Measurements from ENCODE around the gene MRPL21. TPM values are rescaled to one million over a fixed set of nuclear protein-coding genes. Genes with fewer than 3 reads are reported as not detected.

The MRPL21 gene
- total RNA-seq (2014; rRNA removed; shearing (Covaris generic)): 46.6 and 62.4 TPM in 2 replicates
- polyA plus RNA-seq (2016; fragmentation: Nextera tagmentation; extraction: Ambion mirVana): 232 and 238 TPM in 2 replicates
- long read RNA-seq, transcript MRPL21-202 (7 exons, 662 nt): minor isoform, 8 of 88 reads
- long read RNA-seq, transcript MRPL21-201 (7 exons, 683 nt): major isoform, 67 of 88 reads
- long read RNA-seq, partial matches to known transcripts: 7 of 88 reads
- long read RNA-seq, other reads (novel, unspliced or antisense): 3 of 88 reads

GRCh38 chr11:68903288-68904247, at the start of gene MRPL21, which contains the start of gene IGHMBP2:
TSS of gene MRPL21 (minus strand) at chr11:68903832. CDS start at chr11:68903810, 22 bp downstream.
TSS of gene IGHMBP2 (plus strand) at chr11:68903891. CDS start at chr11:68903953, 62 bp downstream.
- peak within 1 kb of the TSS; percentile 100 for H3K4me3 ChIP-seq
- peaks cover 14% of the 10 kb centered on the region for H3K36me3 ChIP-seq (ENCODE audit: insufficient read depth)
- no peaks in the 10 kb centered on the region for H3K27me3 ChIP-seq (ENCODE audit: insufficient read depth)
- 0 out of 2 replicates have a peak, but pooled peaks cover 3% of the 10 kb centered on the region for H3F3A ChIP-seq (replicated peaks; ENCODE audit: low read depth)
- peaks cover 68% of the 10 kb centered on the region for H3K79me2 ChIP-seq (replicated peaks; ENCODE audit: insufficient read depth)
- peak within 1 kb of the TSS; percentile 50; the same call in 1 of the 2 replicates for H3K27ac ChIP-seq (ENCODE audit: low read depth)
- Mint-ChIP-seq H3K27ac (peak within 1 kb of the TSS; percentile 96), H3K4me3 (peak within 1 kb of the TSS; percentile 97), H3K9me3 (no peaks in the 10 kb centered on the region), H3K27me3 (ENCODE audit: insufficient read depth, low read depth, poor library complexity) (peaks cover 8% of the 10 kb centered on the region), H3K36me3 (ENCODE audit: low read depth) (peaks cover 32% of the 10 kb centered on the region), H3K4me1 (peaks cover 33% of the 10 kb centered on the region)
- peaks cover 16% of the 10 kb centered on the region; the same call in 1 of the 2 replicates for H4K20me1 ChIP-seq (replicated peaks; ENCODE audit: insufficient read depth)
- H3K9me2 ChIP-seq (ENCODE audit: insufficient read depth): no peaks in the 10 kb centered on the region
- ATAC-seq (peak; percentile 95), DNase-seq (ENCODE audit: low spot score) (peak; percentile 93)
- peaks cover 14% of the 10 kb centered on the region for H3K4me1 ChIP-seq (ENCODE audit: insufficient read depth)
- peak within 1 kb of the TSS; percentile 95 for H2AFZ ChIP-seq
- H3K4me2 ChIP-seq: peak within 1 kb of the TSS; percentile 85
- TF ChIP-seq ZNF114 (CRISPR knock-in tag; IDR thresholded peaks at IDR 0.05) (no peak), STAT1 (IDR thresholded peaks at IDR 0.05; ENCODE audit: unreplicated experiment) (no peak), CTCF (conservative IDR thresholded peaks at IDR 0.05; ENCODE audit: low read depth in 2 of 2) (no peak), NANOG (IDR thresholded peaks at IDR 0.05; ENCODE audit: borderline replicate concordance) (no peak), EZH2 (IDR thresholded peaks at IDR 0.05; ENCODE audit: low read depth, unreplicated experiment) (no peak), EZH2phosphoT487 (IDR thresholded peaks at IDR 0.05; ENCODE audit: unreplicated experiment) (no peak), CREB1 (CRISPR knock-in tag; IDR thresholded peaks at IDR 0.05; ENCODE audit: low read depth) (peak; percentile 99), POLR2AphosphoS5 (IDR thresholded peaks at IDR 0.05; ENCODE audit: low read depth) (peak; percentile 94), JUNB (IDR thresholded peaks at IDR 0.05; ENCODE audit: unreplicated experiment) (no peak), ZNF331 (CRISPR knock-in tag; IDR thresholded peaks at IDR 0.05; ENCODE audit: low read depth) (no peak)
- TF ChIP-seq, protein P1, sequence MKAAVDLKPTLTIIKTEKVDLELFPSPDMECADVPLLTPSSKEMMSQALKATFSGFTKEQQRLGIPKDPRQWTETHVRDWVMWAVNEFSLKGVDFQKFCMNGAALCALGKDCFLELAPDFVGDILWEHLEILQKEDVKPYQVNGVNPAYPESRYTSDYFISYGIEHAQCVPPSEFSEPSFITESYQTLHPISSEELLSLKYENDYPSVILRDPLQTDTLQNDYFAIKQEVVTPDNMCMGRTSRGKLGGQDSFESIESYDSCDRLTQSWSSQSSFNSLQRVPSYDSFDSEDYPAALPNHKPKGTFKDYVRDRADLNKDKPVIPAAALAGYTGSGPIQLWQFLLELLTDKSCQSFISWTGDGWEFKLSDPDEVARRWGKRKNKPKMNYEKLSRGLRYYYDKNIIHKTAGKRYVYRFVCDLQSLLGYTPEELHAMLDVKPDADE (IDR thresholded peaks at IDR 0.05): peak; percentile 92
- TF ChIP-seq, protein P2, sequence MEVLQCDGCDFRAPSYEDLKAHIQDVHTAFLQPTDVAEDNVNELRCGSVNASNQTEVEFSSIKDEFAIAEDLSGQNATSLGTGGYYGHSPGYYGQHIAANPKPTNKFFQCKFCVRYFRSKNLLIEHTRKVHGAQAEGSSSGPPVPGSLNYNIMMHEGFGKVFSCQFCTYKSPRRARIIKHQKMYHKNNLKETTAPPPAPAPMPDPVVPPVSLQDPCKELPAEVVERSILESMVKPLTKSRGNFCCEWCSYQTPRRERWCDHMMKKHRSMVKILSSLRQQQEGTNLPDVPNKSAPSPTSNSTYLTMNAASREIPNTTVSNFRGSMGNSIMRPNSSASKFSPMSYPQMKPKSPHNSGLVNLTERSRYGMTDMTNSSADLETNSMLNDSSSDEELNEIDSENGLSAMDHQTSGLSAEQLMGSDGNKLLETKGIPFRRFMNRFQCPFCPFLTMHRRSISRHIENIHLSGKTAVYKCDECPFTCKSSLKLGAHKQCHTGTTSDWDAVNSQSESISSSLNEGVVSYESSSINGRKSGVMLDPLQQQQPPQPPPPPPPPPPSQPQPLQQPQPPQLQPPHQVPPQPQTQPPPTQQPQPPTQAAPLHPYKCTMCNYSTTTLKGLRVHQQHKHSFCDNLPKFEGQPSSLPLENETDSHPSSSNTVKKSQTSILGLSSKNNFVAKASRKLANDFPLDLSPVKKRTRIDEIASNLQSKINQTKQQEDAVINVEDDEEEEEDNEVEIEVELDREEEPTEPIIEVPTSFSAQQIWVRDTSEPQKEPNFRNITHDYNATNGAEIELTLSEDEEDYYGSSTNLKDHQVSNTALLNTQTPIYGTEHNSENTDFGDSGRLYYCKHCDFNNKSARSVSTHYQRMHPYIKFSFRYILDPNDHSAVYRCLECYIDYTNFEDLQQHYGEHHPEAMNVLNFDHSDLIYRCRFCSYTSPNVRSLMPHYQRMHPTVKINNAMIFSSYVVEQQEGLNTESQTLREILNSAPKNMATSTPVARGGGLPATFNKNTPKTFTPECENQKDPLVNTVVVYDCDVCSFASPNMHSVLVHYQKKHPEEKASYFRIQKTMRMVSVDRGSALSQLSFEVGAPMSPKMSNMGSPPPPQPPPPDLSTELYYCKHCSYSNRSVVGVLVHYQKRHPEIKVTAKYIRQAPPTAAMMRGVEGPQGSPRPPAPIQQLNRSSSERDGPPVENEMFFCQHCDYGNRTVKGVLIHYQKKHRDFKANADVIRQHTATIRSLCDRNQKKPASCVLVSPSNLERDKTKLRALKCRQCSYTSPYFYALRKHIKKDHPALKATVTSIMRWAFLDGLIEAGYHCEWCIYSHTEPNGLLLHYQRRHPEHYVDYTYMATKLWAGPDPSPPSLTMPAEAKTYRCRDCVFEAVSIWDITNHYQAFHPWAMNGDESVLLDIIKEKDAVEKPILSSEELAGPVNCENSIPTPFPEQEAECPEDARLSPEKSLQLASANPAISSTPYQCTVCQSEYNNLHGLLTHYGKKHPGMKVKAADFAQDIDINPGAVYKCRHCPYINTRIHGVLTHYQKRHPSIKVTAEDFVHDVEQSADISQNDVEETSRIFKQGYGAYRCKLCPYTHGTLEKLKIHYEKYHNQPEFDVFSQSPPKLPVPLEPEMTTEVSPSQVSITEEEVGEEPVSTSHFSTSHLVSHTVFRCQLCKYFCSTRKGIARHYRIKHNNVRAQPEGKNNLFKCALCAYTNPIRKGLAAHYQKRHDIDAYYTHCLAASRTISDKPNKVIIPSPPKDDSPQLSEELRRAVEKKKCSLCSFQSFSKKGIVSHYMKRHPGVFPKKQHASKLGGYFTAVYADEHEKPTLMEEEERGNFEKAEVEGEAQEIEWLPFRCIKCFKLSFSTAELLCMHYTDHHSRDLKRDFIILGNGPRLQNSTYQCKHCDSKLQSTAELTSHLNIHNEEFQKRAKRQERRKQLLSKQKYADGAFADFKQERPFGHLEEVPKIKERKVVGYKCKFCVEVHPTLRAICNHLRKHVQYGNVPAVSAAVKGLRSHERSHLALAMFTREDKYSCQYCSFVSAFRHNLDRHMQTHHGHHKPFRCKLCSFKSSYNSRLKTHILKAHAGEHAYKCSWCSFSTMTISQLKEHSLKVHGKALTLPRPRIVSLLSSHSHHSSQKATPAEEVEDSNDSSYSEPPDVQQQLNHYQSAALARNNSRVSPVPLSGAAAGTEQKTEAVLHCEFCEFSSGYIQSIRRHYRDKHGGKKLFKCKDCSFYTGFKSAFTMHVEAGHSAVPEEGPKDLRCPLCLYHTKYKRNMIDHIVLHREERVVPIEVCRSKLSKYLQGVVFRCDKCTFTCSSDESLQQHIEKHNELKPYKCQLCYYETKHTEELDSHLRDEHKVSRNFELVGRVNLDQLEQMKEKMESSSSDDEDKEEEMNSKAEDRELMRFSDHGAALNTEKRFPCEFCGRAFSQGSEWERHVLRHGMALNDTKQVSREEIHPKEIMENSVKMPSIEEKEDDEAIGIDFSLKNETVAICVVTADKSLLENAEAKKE (CRISPR knock-in tag; IDR thresholded peaks at IDR 0.05): no peak

Data from GM23338 (cell line).